WTC11 (cell line): ENCODE measurements around the gene PES1. TPM values are rescaled to one million over a fixed set of nuclear protein-coding genes. Genes with fewer than 3 reads are reported as not detected.

Experiments
- ATAC-seq: fragments of 200-7000 bp; cut with Tn5 transposase; 2 replicates; pipeline ENCODE4 v1.10.0; 2021; ENCODE audit warnings: mild to moderate bottlenecking, moderate library complexity
- CTCF ChIA-PET: fragments of 300-600 bp; sonication (Branson Sonifier 250); formaldehyde crosslinking; loops from one replicate; lab custom pipeline; 2021; ENCODE audit warnings: antibody characterized with exemption; lab: Charles Lee
- POLR2A ChIA-PET: fragments of 350-600 bp; sonication (Branson Sonifier 250); formaldehyde crosslinking; loops from one replicate; lab custom pipeline; 2021; ENCODE audit warnings: antibody characterized with exemption; lab: Charles Lee
- DNase-seq: peaks from one replicate; pipeline ENCODE4 v3.0.0; 2021; ENCODE audit warnings: low spot score
- H3K27ac Mint-ChIP-seq: 2 replicates; pipeline ENCODE4 v1.8.0; 2021; ENCODE audit warnings: mixed read lengths
- H3K27me3 Mint-ChIP-seq: 2 replicates; pipeline ENCODE4 v1.8.0; 2021; ENCODE audit warnings: low read depth, mild to moderate bottlenecking, moderate library complexity, mixed read lengths
- H3K36me3 Mint-ChIP-seq: 2 replicates; pipeline ENCODE4 v1.8.0; 2021; ENCODE audit warnings: mixed read lengths
- H3K4me1 Mint-ChIP-seq: 2 replicates; pipeline ENCODE4 v1.8.0; 2022; ENCODE audit warnings: mixed read lengths
- H3K4me3 Mint-ChIP-seq: 2 replicates; pipeline ENCODE4 v1.8.0; 2021; ENCODE audit warnings: mild to moderate bottlenecking, moderate library complexity, mixed read lengths
- H3K9me3 Mint-ChIP-seq: 2 replicates; pipeline ENCODE4 v1.8.0; 2021; ENCODE audit warnings: mixed read lengths
- AR ChIP-seq: fragments of 250-450 bp; sonication (Bioruptor Pico); IDR thresholded peaks from 2 replicates; pipeline ENCODE4 v1.9.0; 2021; ENCODE audit warnings: mild to moderate bottlenecking
- CREB1 ChIP-seq: sonication (generic); formaldehyde crosslinking; IDR thresholded peaks from 2 replicates; pipeline ENCODE4 v1.8.0; 2023; ENCODE audit warnings: mild to moderate bottlenecking, missing genetic modification reagents
- E2F5 ChIP-seq: sonication (generic); formaldehyde crosslinking; IDR thresholded peaks from 2 replicates; pipeline ENCODE4 v1.8.1; 2022; ENCODE audit warnings: mild to moderate bottlenecking, moderate library complexity, missing genetic modification reagents
- EMX1 ChIP-seq: fragments of 250-450 bp; sonication (Bioruptor Pico); IDR thresholded peaks from 2 replicates; pipeline ENCODE4 v1.8.0; 2021; ENCODE audit warnings: mild to moderate bottlenecking
- ERG ChIP-seq: fragments of 250-450 bp; sonication (Bioruptor Pico); IDR thresholded peaks from 2 replicates; pipeline ENCODE4 v1.8.0; 2021; ENCODE audit warnings: mild to moderate bottlenecking
- FOXP1 ChIP-seq: sonication (generic); formaldehyde crosslinking; IDR thresholded peaks from 2 replicates; pipeline ENCODE4 v1.8.0; 2022; ENCODE audit warnings: missing genetic modification reagents, mild to moderate bottlenecking, moderate library complexity, borderline replicate concordance
- FOXP4 ChIP-seq: sonication (generic); formaldehyde crosslinking; IDR thresholded peaks from 2 replicates; pipeline ENCODE4 v1.8.0; 2022; ENCODE audit warnings: mild to moderate bottlenecking, missing genetic modification reagents
- IRF2 ChIP-seq: sonication (generic); formaldehyde crosslinking; IDR thresholded peaks from 2 replicates; pipeline ENCODE4 v1.8.0; 2022; ENCODE audit warnings: low read depth, missing genetic modification reagents, borderline replicate concordance
- RELA ChIP-seq: sonication (generic); formaldehyde crosslinking; IDR thresholded peaks from 2 replicates; pipeline ENCODE4 v1.8.1; 2022; ENCODE audit warnings: missing genetic modification reagents, mild to moderate bottlenecking, borderline replicate concordance
- SP1 ChIP-seq: sonication (generic); formaldehyde crosslinking; conservative IDR thresholded peaks from 2 replicates; pipeline ENCODE4 v1.8.1; 2022; ENCODE audit warnings: missing genetic modification reagents
- ZNF121 ChIP-seq: sonication (generic); formaldehyde crosslinking; IDR thresholded peaks from 2 replicates; pipeline ENCODE4 v1.8.0; 2023; ENCODE audit warnings: missing genetic modification reagents
- ZNF281 ChIP-seq: sonication (generic); formaldehyde crosslinking; IDR thresholded peaks from 2 replicates; pipeline ENCODE4 v1.8.0; 2023; ENCODE audit warnings: mild to moderate bottlenecking, missing genetic modification reagents
- ZNF512 ChIP-seq: sonication (generic); formaldehyde crosslinking; IDR thresholded peaks from 2 replicates; pipeline ENCODE4 v1.8.1; 2022; ENCODE audit warnings: missing genetic modification reagents, borderline replicate concordance
- total RNA-seq: library from RNA; stranded (reverse); gene quantifications from 3 replicates; pipeline ENCODE4 v1.2.3, GENCODE V29; 2021

Gene PES1
- total RNA-seq, 1 experiment from 2014 or later: 128 TPM

GRCh38 chr22:30636226-30637077, 44.7 kb upstream of the PES1 start:
- H3K27ac Mint-ChIP-seq: no peak overlapping the region
- POLR2A ChIA-PET: interaction anchor here (0.5 to 1.7 kb wide), 4 partner anchors 11 to 119 kb away, joined by 3 to 8 read pairs (median 4); partner anchors contain the start of gene TCN2

GRCh38 chr22:30635273-30636225, 43.8 kb upstream of the PES1 start, which contains the start of gene SLC35E4:
Gene SLC35E4 (plus strand): TSS chr22:30635781. CDS start chr22:30636451, 670 bp downstream.
- Mint-ChIP-seq H3K27ac (0 out of 2 replicates have a peak within 1 kb of the TSS, but pooled peaks have one; percentile 15), H3K27me3 (0 out of 2 replicates have a peak, but pooled peaks cover 7% of the 10 kb centered on the region), H3K4me1 (peaks cover 18% of the 10 kb centered on the region), H3K36me3 (peaks cover 26% of the 10 kb centered on the region), H3K4me3 (peak within 1 kb of the TSS; percentile 70), H3K9me3 (peaks cover 14% of the 10 kb centered on the region)
- DNase-seq (peak; percentile 94), ATAC-seq (peak; percentile 89)
- CTCF ChIA-PET: interaction anchor here (0.6 to 5.6 kb wide), 52 partner anchors 8 to 334 kb away, joined by 3 to 166 read pairs (median 4); partner anchors contain the start of genes DUSP18, GAL3ST1, OSBP2 and PES1
- POLR2A ChIA-PET: interaction anchor here (0.5 to 1.7 kb wide), 6 partner anchors 12 to 333 kb away, joined by 3 to 8 read pairs (median 4); partner anchors contain the start of genes MORC2, OSBP2, TCN2 and TUG1
- no peak for TF ChIP-seq ZNF512
- TF ChIP-seq SP1 (CRISPR knock-in tag): peak; percentile 56
- no peak for TF ChIP-seq ERG (CRISPR knock-in tag)
- TF ChIP-seq AR (CRISPR knock-in tag): no peak
- TF ChIP-seq E2F5 (CRISPR knock-in tag): 0 out of 2 replicates have a peak, but pooled peaks have one; percentile 11
- TF ChIP-seq EMX1 (CRISPR knock-in tag): no peak
- TF ChIP-seq IRF2 (CRISPR knock-in tag): no peak
- TF ChIP-seq CREB1 (CRISPR knock-in tag): no peak
- TF ChIP-seq FOXP1 (CRISPR knock-in tag): peak; percentile 52; the same call in 1 of the 2 replicates

More at GRCh38 chr22:30636226-30637077, 44.7 kb upstream of the PES1 start:
- Mint-ChIP-seq H3K36me3 (peaks cover 20% of the 10 kb centered on the region), H3K4me1 (peaks cover 13% of the 10 kb centered on the region), H3K9me3 (peaks cover 14% of the 10 kb centered on the region), H3K27me3 (0 out of 2 replicates have a peak, but pooled peaks cover 7% of the 10 kb centered on the region), H3K4me3 (peak overlapping the region; percentile 70)
- peak; percentile 25 for DNase-seq
- 0 out of 2 replicates have a peak, but pooled peaks have one; percentile 4 for ATAC-seq
- TF ChIP-seq ZNF281 (CRISPR knock-in tag) (no peak), ZNF121 (0 out of 2 replicates have a peak, but pooled peaks have one; percentile 6), RELA (0 out of 2 replicates have a peak, but pooled peaks have one; percentile 13), FOXP4 (CRISPR knock-in tag) (no peak)
- CTCF ChIA-PET: interaction anchor here (0.6 to 5.6 kb wide), 16 partner anchors 9 to 287 kb away, joined by 3 to 166 read pairs (median 8); partner anchors contain the start of genes DUSP18, OSBP2 and TCN2
